ENCODE data around the gene ARHGAP25. TPM values are rescaled to one million over a fixed set of nuclear protein-coding genes. Genes with fewer than 3 reads are reported as not detected.

The ARHGAP25 gene
- total RNA-seq, 1 donor: 3.0 TPM

DNA sequence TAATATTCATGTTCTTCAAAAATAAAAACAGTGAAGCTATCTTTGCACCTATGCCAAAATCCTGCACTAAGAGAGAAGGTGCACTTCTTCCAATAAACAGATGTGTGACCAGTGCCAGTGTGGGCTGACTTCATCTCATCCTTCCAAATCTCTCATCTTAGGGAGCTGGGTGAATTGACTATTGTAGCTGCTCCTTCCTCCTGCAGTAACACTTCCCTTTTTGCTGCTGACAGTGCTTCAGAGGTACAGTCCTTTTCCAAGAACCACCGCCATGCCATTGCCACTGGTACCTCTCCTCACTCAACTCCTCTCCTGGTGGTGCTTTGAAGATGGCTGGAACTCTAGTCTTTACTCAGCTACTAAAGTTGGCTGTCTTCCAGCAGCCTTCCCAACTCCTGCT is 42.1 kb upstream of the ARHGAP25 start:
- TF ChIP-seq, protein P1, sequence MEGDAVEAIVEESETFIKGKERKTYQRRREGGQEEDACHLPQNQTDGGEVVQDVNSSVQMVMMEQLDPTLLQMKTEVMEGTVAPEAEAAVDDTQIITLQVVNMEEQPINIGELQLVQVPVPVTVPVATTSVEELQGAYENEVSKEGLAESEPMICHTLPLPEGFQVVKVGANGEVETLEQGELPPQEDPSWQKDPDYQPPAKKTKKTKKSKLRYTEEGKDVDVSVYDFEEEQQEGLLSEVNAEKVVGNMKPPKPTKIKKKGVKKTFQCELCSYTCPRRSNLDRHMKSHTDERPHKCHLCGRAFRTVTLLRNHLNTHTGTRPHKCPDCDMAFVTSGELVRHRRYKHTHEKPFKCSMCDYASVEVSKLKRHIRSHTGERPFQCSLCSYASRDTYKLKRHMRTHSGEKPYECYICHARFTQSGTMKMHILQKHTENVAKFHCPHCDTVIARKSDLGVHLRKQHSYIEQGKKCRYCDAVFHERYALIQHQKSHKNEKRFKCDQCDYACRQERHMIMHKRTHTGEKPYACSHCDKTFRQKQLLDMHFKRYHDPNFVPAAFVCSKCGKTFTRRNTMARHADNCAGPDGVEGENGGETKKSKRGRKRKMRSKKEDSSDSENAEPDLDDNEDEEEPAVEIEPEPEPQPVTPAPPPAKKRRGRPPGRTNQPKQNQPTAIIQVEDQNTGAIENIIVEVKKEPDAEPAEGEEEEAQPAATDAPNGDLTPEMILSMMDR (IDR thresholded peaks at IDR 0.05; ENCODE audit: insufficient read depth, low read depth, low read length): no peak
- no peak for DNase-seq (ENCODE audit: low read depth)
- H3K4me3 ChIP-seq (ENCODE audit: low read depth, low read length): no peak overlapping the region

DNA sequence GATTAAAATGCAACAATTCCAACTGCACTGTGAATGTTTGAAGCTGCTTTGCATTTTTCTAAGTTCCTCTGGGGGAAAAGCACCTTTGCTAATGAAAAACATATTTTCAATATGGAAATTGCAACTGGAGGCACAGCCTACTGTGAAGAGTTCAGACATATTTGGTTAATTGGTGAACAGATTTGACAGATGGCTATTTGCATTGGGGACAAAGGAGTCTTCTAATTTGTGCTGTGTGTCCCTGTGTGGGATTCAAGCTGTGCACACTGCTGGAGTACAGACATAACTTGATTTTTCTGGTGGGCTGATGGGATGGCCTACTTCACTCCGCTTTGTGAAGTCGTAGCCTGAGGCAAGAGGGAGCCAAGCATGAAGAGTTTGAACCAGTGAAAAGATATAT is 40.7 kb upstream of the ARHGAP25 start:
- TF ChIP-seq, protein P1 (IDR thresholded peaks at IDR 0.05; ENCODE audit: insufficient read depth, low read depth, low read length): no peak
- H3K4me3 ChIP-seq (ENCODE audit: low read depth, low read length): no peak overlapping the region
- no peak for DNase-seq (ENCODE audit: low read depth)

DNA sequence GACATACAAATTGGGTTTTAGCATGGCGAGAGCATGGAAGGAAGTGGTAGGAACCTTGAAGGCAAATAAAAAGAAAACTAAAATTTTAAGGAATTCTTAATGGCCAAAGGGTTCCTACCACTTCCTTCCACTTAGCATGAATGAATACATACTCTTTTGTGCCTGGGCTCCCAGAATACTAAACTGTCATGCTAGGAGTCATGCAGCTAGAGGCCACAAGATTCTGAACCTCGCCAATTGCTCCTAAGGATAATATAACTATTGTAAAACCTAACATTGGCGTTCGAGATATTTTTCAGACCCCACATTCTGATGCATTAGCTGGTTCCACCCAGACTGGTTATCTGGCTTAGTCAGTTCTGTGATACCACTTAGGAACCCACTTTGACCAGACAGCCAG is 38.6 kb upstream of the ARHGAP25 start:
- TF ChIP-seq, protein P1 (IDR thresholded peaks at IDR 0.05; ENCODE audit: insufficient read depth, low read depth, low read length): no peak
- no peak overlapping the region for H3K4me3 ChIP-seq (ENCODE audit: low read depth, low read length)
- no peak for DNase-seq (ENCODE audit: low read depth)

DNA sequence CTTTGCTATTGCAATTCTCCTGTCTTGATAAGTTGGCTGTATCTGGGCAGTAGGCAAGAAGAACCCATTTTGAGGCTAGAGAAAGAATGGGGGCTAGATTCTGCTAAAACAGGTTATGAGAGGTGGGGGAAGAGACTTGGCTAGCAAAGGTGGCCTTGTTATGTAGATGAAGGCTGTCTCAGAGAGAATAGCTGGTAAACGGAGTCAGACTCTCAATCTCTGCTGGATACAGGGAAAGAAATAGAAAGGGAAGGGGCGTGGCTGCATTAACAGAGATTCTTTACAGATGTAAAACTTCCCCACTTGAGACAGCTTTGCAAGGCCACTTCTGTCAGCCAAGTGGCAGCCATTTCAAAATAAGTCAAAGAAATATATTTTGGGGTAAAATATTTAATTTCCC is 38.1 kb upstream of the ARHGAP25 start:
- TF ChIP-seq, protein P1 (IDR thresholded peaks at IDR 0.05; ENCODE audit: insufficient read depth, low read depth, low read length): no peak
- H3K4me3 ChIP-seq (ENCODE audit: low read depth, low read length): no peak overlapping the region
- no peak for DNase-seq (ENCODE audit: low read depth)

DNA sequence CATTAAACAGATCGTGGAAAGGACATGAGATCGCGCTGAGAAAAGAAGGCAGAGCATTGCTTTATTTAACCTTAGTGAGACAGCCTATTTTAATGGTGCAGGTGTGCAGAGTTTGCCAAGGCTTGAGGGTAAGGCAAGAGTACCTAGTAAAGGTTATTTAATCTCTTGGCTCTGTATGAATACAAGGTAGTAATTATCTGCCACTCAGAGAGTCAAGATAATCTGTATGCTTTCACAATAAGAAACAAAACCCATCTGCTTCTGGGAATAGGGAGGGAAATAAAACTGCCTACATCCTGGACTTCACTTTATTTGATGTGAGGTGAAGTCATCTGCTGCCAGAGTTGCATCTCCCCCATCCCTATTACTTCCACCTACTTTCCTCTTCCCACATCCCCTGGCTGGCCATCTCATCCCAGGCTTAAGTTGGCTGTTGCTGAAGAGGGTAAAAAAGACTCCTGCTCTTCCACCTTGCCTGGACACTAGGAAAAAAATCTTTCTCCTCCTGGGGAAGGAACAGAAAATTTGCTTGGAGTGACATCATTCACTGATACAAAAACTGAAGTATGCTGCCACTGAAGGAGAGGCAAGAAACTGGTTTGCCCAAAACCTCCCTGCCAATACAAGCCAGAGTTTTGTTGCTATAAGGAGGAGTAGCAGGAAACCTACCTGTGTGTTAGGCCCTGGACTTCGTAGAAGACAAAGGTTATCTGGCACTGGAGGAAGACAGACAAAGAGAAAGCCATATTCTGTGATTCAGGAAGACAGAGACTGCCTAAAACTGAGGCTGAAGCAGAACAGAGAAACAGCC is 35.8 kb upstream of the ARHGAP25 start:
- no peak for DNase-seq (ENCODE audit: low read depth)
- no peak overlapping the region for H3K4me3 ChIP-seq (ENCODE audit: low read depth, low read length)
- TF ChIP-seq, protein P1 (IDR thresholded peaks at IDR 0.05; ENCODE audit: insufficient read depth, low read depth, low read length): no peak

DNA sequence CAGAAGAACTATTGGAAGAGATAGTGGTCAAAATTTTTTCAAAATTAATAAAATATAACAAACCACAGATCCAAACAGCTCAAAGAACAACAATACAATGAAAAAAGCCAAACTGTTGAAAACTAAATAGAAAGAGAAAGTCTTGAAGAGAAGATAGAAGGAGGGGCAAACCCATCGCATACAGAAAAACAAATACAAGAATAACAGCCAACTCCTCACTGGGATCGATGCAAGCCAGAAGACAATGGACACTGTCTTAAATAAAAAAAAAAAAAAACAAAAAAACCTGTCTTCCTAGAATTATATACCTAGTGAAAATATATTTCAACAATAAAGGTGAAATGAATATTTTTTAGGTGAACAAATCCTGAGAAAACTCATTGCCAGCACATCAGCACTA is 34.1 kb upstream of the ARHGAP25 start:
- DNase-seq (ENCODE audit: low read depth): no peak
- no peak overlapping the region for H3K4me3 ChIP-seq (ENCODE audit: low read depth, low read length)
- TF ChIP-seq, protein P1 (IDR thresholded peaks at IDR 0.05; ENCODE audit: insufficient read depth, low read depth, low read length): no peak

DNA sequence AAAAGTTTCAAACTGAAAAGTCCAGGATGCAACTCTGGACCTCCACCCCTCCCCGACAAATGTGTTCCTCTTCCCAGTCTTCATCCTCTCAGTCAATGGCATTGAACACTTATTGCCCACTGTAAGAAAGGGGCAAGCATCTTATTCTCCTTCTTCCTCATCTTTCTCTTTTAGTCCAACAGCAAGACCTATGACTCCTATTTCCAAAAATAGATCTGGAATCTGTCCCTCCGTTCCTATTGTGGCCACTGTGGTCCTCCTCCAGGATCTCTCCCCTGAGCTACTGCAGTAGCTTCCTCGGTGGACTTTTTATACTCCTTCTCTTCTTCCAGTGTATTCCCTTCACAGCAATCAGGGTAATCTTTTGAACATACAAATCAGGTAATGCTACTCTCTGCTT is 28.0 kb upstream of the ARHGAP25 start:
- H3K4me3 ChIP-seq (ENCODE audit: low read depth, low read length): no peak overlapping the region
- DNase-seq (ENCODE audit: low read depth): no peak
- TF ChIP-seq, protein P1 (IDR thresholded peaks at IDR 0.05; ENCODE audit: insufficient read depth, low read depth, low read length): no peak

All from fibroblast of villous mesenchyme (primary cell).